NCI-H187 (cell line): ENCODE results near the gene TMEM204.
"Not testable (repeated sequence)": the region's sequence is repeated elsewhere in the genome, so short reads cannot be mapped to it uniquely, and the experiment has no call there.

ENCODE experiments used
- DNase-seq, 2 experiments: peaks; one replicate each; lab custom pipeline; 2025; lab: John Stamatoyannopoulos, UW

TMEM204 gene

GRCh38 chr16:1595511-1595910 lies 62.0 kb downstream of the TMEM204 start:
- DNase-seq, result not testable (repeated sequence)

DNA sequence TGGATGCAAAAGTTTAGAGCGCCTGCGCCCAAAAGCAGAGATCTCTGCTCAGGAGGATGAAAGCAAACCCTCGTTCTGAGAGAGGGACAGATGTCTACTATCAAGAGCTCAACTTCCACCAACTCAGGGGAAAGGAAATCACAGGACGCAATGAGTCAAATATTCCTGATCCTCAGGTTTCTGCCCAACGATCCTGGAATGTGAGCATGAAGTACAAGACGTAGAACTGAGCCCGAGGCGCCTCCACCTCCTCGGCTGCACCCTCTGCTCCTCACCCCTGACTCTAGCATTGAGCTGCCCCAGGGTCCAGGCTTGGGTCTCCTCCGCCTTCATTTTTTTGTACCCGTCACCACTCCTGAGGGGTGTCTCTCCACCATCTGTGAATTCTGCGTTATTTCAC lies 63.0 kb downstream of the TMEM204 start:
- DNase-seq, result no peak

- no peak for DNase-seq
Observed at GRCh38 chr16:1597154-1597553, 63.7 kb downstream of the TMEM204 start.

DNA sequence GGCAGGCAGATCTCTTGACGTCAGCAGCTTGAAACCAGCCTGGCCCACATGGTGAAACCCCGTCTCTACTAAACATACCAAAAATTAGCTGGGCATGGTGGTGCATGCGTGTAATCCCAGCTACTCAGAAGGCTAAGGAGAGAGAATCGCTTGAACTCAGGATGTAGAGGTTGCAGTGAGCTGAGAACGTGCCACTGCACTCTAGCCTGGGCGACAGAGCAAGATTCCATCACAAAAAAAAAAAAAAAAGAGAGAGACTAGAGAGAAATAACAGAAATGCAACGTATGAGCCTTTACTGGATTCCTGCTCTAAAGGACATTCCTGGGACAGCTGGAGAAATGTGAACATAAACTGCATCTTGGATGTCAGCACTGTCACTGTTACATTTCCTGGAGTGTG lies 67.6 kb downstream of the TMEM204 start:
- DNase-seq, result no peak

- DNase-seq, result no peak
Observed at GRCh38 chr16:1601489-1601888, 68.0 kb downstream of the TMEM204 start.

- DNase-seq, result no peak
Observed at GRCh38 chr16:1602285-1602684, 68.8 kb downstream of the TMEM204 start.
